HG03139 (cell line): Measurements from ENCODE around the gene DYNC1H1.

Experiments used
- ATAC-seq: cut with Tn5 transposase; IDR thresholded peaks from one replicate; pipeline ENCODE4 v1.9.1; 2021; ENCODE audit not compliant: unreplicated experiment

DYNC1H1 gene

GRCh38 chr14:102086972-102087761 lies 122.8 kb downstream of the DYNC1H1 start, which contains the start of gene HSP90AA1:
Gene HSP90AA1 (minus strand): TSS chr14:102087044. CDS start chr14:102086378, 666 bp downstream.
- peak; percentile 58 for ATAC-seq

- no peak for ATAC-seq
Measured at GRCh38 chr14:102087762-102088011, 123.3 kb downstream of the DYNC1H1 start.

- ATAC-seq, result no peak
Measured at GRCh38 chr14:102088012-102088792, 123.8 kb downstream of the DYNC1H1 start.

- ATAC-seq, result no peak
Measured at GRCh38 chr14:102089621-102090343, 125.4 kb downstream of the DYNC1H1 start.

- no peak for ATAC-seq
Measured at GRCh38 chr14:102090713-102091112, 126.3 kb downstream of the DYNC1H1 start.

GRCh38 chr14:102092806-102093205 lies 128.4 kb downstream of the DYNC1H1 start:
- no peak for ATAC-seq

GRCh38 chr14:102094101-102094500 lies 129.7 kb downstream of the DYNC1H1 start:
- no peak for ATAC-seq

GRCh38 chr14:102095231-102095870 lies 131.0 kb downstream of the DYNC1H1 start:
- no peak for ATAC-seq

GRCh38 chr14:102095871-102096568 lies 131.6 kb downstream of the DYNC1H1 start:
- no peak for ATAC-seq

- ATAC-seq, result no peak
Measured at GRCh38 chr14:102096569-102097188, 132.3 kb downstream of the DYNC1H1 start.

- no peak for ATAC-seq
Measured at GRCh38 chr14:102097441-102098135, 133.2 kb downstream of the DYNC1H1 start.

GRCh38 chr14:102103062-102103695 lies 138.8 kb downstream of the DYNC1H1 start:
- ATAC-seq, result no peak

- no peak for ATAC-seq
Measured at GRCh38 chr14:102105369-102105768, 141.0 kb downstream of the DYNC1H1 start.
